Ovary (tissue), 3 donors: Measurements from ENCODE around the gene SAP30BP.

Experiments
- POLR2A ChIP-seq: fragments of 450-650 bp; IDR thresholded peaks from one replicate; pipeline ENCODE4 v1.6.1; 2017; ENCODE audit warnings: antibody characterized with exemption, mild to moderate bottlenecking, moderate library complexity
- TF ChIP-seq, protein P1 (sequence below), 3 donors: fragments of 450-650 bp in 2 of 3; fragments of 200-600 bp in 1 of 3; IDR thresholded peaks; one replicate each; pipeline versions ENCODE4 v1.5.1 to v1.8.0; 2016 to 2022; ENCODE audit warnings: antibody characterized with exemption in 3 of 3, mild to moderate bottlenecking in 1 of 3
- donor health status: DM: no; HTN: no; CAD: no.

DNA sequence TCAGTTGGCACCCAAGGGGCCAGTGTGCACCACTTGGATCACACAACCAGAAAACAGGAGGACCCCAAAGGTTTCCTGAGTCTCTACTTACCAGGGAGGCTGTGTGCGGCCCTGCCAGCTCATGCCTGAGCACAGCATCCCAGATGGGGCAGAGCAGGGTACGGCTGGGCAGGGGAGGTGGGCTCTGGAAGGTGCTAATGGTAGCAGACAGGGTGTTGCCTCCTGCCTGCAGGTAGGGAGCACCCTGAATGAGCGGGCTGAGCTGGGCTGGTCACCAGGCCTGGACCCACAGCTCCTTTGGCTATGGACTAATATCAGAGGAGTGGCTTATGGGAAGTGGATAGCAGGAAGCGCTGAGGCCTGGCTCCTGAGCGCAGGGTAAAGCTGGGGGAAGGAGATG is 14.8 kb upstream of the SAP30BP start:
- TF ChIP-seq, protein P1, sequence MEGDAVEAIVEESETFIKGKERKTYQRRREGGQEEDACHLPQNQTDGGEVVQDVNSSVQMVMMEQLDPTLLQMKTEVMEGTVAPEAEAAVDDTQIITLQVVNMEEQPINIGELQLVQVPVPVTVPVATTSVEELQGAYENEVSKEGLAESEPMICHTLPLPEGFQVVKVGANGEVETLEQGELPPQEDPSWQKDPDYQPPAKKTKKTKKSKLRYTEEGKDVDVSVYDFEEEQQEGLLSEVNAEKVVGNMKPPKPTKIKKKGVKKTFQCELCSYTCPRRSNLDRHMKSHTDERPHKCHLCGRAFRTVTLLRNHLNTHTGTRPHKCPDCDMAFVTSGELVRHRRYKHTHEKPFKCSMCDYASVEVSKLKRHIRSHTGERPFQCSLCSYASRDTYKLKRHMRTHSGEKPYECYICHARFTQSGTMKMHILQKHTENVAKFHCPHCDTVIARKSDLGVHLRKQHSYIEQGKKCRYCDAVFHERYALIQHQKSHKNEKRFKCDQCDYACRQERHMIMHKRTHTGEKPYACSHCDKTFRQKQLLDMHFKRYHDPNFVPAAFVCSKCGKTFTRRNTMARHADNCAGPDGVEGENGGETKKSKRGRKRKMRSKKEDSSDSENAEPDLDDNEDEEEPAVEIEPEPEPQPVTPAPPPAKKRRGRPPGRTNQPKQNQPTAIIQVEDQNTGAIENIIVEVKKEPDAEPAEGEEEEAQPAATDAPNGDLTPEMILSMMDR (IDR thresholded peaks at IDR 0.05), result no peak
- TF ChIP-seq POLR2A, result no peak
